Type B pancreatic cell (in vitro differentiated cells): ENCODE measurements around the gene NTSR2. TPM values are rescaled to one million over a fixed set of nuclear protein-coding genes. Genes with fewer than 3 reads are reported as not detected.

Experiments
- DNase-seq: peaks from one replicate; pipeline ENCODE4 v3.0.0; 2021; ENCODE audit warnings: mixed read lengths; ENCODE audit not compliant: unreplicated experiment; ENCODE audit errors: extremely low spot score
- H3K27ac Mint-ChIP-seq: 2 replicates; pipeline ENCODE4 v1.8.0; 2021; ENCODE audit warnings: mild to moderate bottlenecking, mixed read lengths
- H3K27me3 Mint-ChIP-seq: 2 replicates; pipeline ENCODE4 v1.8.0; 2021; ENCODE audit warnings: mixed read lengths
- H3K36me3 Mint-ChIP-seq: 2 replicates; pipeline ENCODE4 v1.8.0; 2021; ENCODE audit warnings: mixed read lengths
- H3K4me1 Mint-ChIP-seq: one replicate; pipeline ENCODE4 v1.8.0; 2021; ENCODE audit warnings: mixed read lengths; ENCODE audit not compliant: unreplicated experiment
- H3K4me3 Mint-ChIP-seq: 2 replicates; pipeline ENCODE4 v1.8.0; 2021; ENCODE audit warnings: mild to moderate bottlenecking, mixed read lengths
- H3K9me3 Mint-ChIP-seq: 2 replicates; pipeline ENCODE4 v1.8.0; 2021; ENCODE audit warnings: mixed read lengths
- total RNA-seq: library from RNA; stranded (reverse); gene quantifications from 2 replicates; pipeline ENCODE4 v1.2.1, GENCODE V29; 2021; ENCODE audit warnings: low replicate concordance
- TF ChIP-seq, protein P1 (sequence below): fragments of 200-600 bp; sonication (generic); conservative IDR thresholded peaks from 2 replicates; pipeline ENCODE4 v1.5.0; 2021; ENCODE audit warnings: antibody characterized with exemption, mild to moderate bottlenecking

NTSR2 gene
- total RNA-seq, 1 donor from 2014 or later: not detected

DNA sequence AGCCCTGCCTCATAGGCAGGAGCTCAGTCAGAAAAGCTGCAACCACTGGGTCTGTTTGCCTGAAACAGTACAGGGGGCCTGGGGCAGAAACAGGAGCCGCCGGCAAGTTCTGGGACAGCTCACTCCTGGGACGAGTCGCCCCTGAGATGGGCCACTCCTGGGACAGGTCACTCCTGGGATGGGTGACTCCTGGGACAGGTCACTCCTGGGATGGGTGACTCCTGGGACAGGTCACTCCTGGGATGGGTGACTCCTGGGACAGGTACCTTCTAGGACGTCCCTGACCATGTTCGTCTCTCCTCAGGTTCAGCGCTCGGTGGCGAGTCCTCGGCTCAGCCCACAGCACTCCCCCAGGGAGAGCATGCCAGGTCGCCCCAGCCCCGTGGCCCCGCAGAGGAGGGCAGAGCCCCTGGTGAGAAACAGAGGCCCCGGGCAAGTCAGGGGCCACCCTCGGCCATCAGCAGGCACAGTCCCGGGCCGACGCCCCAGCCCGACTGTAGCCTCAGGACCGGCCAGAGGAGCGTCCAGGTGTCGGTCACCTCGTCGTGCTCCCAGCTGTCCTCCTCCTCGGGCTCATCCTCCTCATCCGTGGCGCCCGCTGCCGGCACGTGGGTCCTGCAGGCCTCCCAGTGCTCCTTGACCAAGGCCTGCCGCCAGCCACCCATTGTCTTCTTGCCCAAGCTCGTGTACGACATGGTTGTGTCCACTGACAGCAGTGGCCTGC lies 51.8 kb downstream of the NTSR2 start:
- Mint-ChIP-seq H3K36me3 (peaks cover 6% of the 10 kb centered on the region), H3K27me3 (no peaks in the 10 kb centered on the region), H3K9me3 (no peaks in the 10 kb centered on the region), H3K4me3 (no peak overlapping the region), H3K4me1 (no peaks in the 10 kb centered on the region), H3K27ac (no peak overlapping the region)
- TF ChIP-seq, protein P1, sequence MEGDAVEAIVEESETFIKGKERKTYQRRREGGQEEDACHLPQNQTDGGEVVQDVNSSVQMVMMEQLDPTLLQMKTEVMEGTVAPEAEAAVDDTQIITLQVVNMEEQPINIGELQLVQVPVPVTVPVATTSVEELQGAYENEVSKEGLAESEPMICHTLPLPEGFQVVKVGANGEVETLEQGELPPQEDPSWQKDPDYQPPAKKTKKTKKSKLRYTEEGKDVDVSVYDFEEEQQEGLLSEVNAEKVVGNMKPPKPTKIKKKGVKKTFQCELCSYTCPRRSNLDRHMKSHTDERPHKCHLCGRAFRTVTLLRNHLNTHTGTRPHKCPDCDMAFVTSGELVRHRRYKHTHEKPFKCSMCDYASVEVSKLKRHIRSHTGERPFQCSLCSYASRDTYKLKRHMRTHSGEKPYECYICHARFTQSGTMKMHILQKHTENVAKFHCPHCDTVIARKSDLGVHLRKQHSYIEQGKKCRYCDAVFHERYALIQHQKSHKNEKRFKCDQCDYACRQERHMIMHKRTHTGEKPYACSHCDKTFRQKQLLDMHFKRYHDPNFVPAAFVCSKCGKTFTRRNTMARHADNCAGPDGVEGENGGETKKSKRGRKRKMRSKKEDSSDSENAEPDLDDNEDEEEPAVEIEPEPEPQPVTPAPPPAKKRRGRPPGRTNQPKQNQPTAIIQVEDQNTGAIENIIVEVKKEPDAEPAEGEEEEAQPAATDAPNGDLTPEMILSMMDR: no peak
- DNase-seq: no peak

DNA sequence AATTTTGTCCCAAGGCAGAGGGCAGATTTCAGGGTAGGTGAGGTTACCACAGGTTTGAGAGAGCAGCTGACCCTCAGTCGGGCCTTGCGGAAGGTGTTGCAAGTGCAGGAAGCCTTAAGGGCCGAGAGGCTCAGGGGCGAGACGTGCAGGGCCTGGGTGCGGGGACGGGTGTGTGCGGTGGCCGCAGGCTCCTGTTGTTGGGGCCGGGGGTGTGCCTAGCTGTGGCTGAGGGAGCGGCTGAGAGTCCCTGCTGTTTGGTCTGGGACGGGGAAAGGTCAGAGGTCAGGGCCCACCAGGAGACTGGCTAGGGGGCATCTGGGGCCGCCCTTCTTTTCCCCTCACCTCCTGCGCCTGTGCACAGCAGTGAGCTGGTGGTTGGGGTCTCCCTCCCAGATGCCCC lies 52.5 kb downstream of the NTSR2 start:
- TF ChIP-seq, protein P1: no peak
- Mint-ChIP-seq H3K27ac (no peak overlapping the region), H3K36me3 (peaks cover 6% of the 10 kb centered on the region), H3K4me3 (no peak overlapping the region), H3K27me3 (no peaks in the 10 kb centered on the region), H3K4me1 (no peaks in the 10 kb centered on the region), H3K9me3 (no peaks in the 10 kb centered on the region)
- DNase-seq: no peak

DNA sequence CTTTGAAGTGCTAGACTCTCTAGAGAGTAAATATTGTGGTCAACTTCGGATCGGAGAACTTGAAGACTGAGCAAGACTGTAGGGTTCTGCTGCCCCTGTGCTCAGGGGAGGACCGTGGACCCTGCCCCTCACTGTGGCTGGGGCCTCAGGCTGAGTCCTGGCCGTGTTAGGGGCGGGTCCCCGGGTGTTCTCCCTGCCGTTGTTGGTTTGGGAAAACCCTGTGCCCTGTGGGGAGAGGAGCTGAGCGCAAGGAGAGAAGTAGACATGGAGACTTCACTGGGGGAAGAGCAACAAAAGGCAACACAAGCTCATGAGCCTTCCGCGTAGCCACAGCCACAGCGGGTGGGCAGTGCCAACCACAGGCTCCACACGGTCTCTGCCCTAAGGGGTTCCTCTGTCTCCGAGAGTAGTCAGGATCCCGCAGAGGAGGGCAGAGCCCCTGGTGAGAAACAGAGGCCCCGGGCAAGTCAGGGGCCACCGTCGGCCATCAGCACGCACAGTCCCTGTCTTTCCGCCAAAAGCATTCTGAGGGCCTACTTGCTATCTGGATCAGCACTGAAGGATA lies 53.1 kb downstream of the NTSR2 start:
- Mint-ChIP-seq H3K4me3 (no peak overlapping the region), H3K36me3 (peaks cover 6% of the 10 kb centered on the region), H3K9me3 (no peaks in the 10 kb centered on the region), H3K27ac (no peak overlapping the region), H3K27me3 (no peaks in the 10 kb centered on the region), H3K4me1 (no peaks in the 10 kb centered on the region)
- TF ChIP-seq, protein P1: no peak
- no peak for DNase-seq

DNA sequence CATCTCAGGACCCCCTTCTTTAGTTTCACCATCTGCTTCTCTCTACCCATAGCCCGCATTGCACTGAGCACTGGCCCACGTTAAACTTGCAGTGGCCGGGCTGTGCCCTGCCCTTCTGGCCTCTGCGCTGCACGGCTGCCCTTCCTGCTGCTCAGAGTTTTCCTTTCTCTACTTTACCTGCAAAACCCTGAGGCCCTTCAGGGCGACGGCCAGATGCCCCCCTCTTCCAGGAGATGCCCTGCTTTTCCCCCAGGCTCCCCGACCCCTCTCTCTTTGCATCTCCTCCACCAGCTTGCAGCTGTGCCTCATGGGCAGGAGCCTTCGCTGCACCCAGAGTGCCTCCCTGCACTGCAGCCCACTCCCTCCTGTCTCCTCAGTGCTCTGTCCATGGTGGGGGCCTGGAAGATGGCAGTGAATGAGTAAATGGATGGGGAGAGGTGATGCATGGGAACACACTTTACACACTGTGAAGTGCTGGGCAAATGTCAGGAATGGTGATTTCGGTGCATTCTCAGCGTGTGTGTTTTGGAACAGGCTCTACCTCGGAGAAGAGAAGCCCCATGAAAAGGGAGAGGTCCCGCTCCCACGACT lies 53.8 kb downstream of the NTSR2 start:
- H3K36me3 Mint-ChIP-seq: peaks cover 10% of the 10 kb centered on the region

DNA sequence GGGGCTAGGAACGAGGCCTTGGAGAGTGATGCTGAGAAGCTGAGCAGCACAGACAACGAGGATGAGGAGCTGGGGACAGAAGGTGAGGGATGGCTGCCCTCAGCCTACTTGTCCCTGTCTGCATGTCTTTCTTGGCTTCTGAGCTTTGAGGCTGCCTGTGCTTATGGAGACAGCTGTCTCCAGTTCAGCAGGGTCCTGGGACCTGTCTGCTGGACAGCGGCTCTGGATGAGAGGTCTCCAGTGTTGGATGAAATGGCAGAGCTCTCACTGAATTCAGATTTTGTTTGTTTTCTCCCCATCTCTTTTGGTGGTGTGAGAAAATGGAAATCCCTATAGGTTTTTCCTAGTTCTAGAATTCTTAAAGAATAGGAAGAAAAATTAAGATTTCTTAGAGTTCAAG lies 54.8 kb downstream of the NTSR2 start:
- no peaks in the 10 kb centered on the region for H3K9me3 Mint-ChIP-seq
- TF ChIP-seq, protein P1: no peak
- H3K4me1 Mint-ChIP-seq: no peaks in the 10 kb centered on the region
- H3K36me3 Mint-ChIP-seq: peaks cover 10% of the 10 kb centered on the region
- no peak overlapping the region for H3K27ac Mint-ChIP-seq
- H3K27me3 Mint-ChIP-seq: no peaks in the 10 kb centered on the region
- no peak for DNase-seq
- H3K4me3 Mint-ChIP-seq: no peak overlapping the region

More for the DNA sequence above, 53.8 kb downstream of the NTSR2 start:
- Mint-ChIP-seq H3K4me3 (no peak overlapping the region), H3K27me3 (no peaks in the 10 kb centered on the region), H3K27ac (no peak overlapping the region), H3K9me3 (no peaks in the 10 kb centered on the region), H3K4me1 (no peaks in the 10 kb centered on the region)
- no peak for DNase-seq
- TF ChIP-seq, protein P1: no peak
